Measurements from ENCODE around the gene CNTN4.

DNA sequence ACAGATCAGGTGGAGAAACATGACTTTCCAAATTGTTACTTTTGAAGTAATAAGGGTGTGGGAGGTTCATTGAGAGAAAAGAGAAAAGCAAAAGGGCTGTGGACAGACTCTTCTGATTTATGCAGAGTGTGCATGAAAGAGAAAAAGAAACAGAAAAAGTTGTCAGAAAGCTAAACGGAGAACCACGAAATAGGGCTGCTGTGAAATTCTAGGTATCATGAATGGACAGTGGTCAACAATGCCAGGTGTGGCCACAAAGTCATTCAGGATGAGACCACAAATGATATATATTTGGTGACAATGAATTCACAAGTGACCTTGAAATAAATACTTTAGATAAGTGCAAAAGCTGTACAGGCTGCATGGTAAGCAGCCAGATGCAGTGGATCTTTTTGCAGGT is 841.4 kb downstream of the CNTN4 start:
- TF ChIP-seq, protein P1, sequence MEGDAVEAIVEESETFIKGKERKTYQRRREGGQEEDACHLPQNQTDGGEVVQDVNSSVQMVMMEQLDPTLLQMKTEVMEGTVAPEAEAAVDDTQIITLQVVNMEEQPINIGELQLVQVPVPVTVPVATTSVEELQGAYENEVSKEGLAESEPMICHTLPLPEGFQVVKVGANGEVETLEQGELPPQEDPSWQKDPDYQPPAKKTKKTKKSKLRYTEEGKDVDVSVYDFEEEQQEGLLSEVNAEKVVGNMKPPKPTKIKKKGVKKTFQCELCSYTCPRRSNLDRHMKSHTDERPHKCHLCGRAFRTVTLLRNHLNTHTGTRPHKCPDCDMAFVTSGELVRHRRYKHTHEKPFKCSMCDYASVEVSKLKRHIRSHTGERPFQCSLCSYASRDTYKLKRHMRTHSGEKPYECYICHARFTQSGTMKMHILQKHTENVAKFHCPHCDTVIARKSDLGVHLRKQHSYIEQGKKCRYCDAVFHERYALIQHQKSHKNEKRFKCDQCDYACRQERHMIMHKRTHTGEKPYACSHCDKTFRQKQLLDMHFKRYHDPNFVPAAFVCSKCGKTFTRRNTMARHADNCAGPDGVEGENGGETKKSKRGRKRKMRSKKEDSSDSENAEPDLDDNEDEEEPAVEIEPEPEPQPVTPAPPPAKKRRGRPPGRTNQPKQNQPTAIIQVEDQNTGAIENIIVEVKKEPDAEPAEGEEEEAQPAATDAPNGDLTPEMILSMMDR (IDR thresholded peaks at IDR 0.05; ENCODE audit: insufficient read depth, low read depth, low read length) = no peak
- TF ChIP-seq EZH2 (IDR thresholded peaks at IDR 0.05; ENCODE audit: insufficient read depth, low read length) = no peak
